Peyer's patch (tissue), 4 donors: ENCODE results near the gene SPEF2.

Experiments
- CTCF ChIP-seq, 6 experiments: fragments of 450-650 bp in 4 of 6; fragments of 200-600 bp in 2 of 6; sonication (generic) in 1 of 6; IDR thresholded peaks; one replicate each; pipeline ENCODE4 v1.5.1; 2017 to 2019; ENCODE audit warnings: antibody characterized with exemption in 6 of 6, mild to moderate bottlenecking in 3 of 6, moderate library complexity in 1 of 6
- POLR2A ChIP-seq, 2 donors: fragments of 450-650 bp; IDR thresholded peaks; one replicate each; pipeline ENCODE4 v1.5.1; 2017; ENCODE audit warnings: antibody characterized with exemption in 2 of 2, mild to moderate bottlenecking in 2 of 2, moderate library complexity in 2 of 2

GRCh38 chr5:35803191-35803651, 185.6 kb downstream of the SPEF2 start:
- TF ChIP-seq CTCF (IDR thresholded peaks at IDR 0.05) (no peak), POLR2A (IDR thresholded peaks at IDR 0.05) (no peak)
